A549 (cell line): ENCODE measurements around the gene UBXN2A. TPM values are rescaled to one million over a fixed set of nuclear protein-coding genes. Genes with fewer than 3 reads are reported as not detected.

Experiments used
- GATA3 ChIP-seq: IDR thresholded peaks from 2 replicates; pipeline ENCODE4 v1.6.1; 2012; ENCODE audit warnings: borderline replicate concordance
- KDM5A ChIP-seq: fragments of 200-600 bp; sonication (generic); IDR thresholded peaks from 2 replicates; pipeline ENCODE4 v1.6.1; 2016; ENCODE audit warnings: antibody characterized with exemption, mild to moderate bottlenecking
- PBX3 ChIP-seq: IDR thresholded peaks from 2 replicates; pipeline ENCODE4 v1.6.1; 2012
- polyA plus RNA-seq, 4 experiments: library from polyadenylated mRNA; depleted of rRNA in 3 of 4; stranded (reverse); fragments of >200 nt; fragmentation: RNase III in 1 of 4; extraction: RNeasy Plus Mini Kit Qiagen cat#74134 plus additional on column Dnase treatment in 1 of 4; gene quantifications; 2 replicates in 3 of 4; 3 replicates in 1 of 4; pipeline ENCODE4 v1.2.3, GENCODE V29; 2011 to 2017
- small RNA-seq, 6 experiments: library from RNA; depleted of rRNA; stranded (forward); fragments of <200 nt; gene quantifications; one replicate each; pipeline ENCODE3, GENCODE V24; 2012

The UBXN2A gene
- polyA plus RNA-seq, 2 of the 4 experiments (the other 2 are of a cell fraction), result 13.7 to 25.4 TPM

DNA sequence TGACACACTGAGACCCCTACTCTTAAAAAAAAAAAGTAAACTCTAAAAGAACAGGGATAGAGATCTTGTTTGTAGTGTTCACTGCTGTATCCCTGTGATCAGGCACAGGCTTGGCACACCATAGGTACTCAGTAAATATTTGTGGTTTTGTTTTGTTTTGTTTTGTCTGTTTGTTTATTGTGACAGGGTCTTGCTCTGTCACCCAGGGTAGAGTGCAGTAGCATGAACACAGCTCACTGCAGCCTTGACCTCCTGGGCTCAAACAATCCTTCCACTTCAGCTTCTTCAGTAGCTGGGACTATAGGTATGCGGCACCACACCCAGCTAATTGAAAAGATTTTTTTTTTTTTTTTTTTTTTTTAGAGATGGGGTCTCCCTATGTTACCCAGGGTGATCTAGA lies 112.7 kb downstream of the UBXN2A start (continued):
- TF ChIP-seq PBX3 (no peak), GATA3 (no peak), KDM5A (no peak)

Small RNA genes within 50 kb of the gene (small RNA-seq; reads per million reads assigned to genes)
- gene RN7SL610P (0 reads per million in 6 experiments), gene RNU6-370P (0 reads per million in 6 experiments)

Other genes with a start within 250 kb of the UBXN2A start
- 8.7 and 13.1 TPM in 2 replicates for gene ATAD2B, start 13.3 kb upstream of the UBXN2A start, polyA plus RNA-seq (2011; rRNA removed)
- 5.4 TPM in 3 replicates for gene ATAD2B, start 13.3 kb upstream of the UBXN2A start, polyA plus RNA-seq (2017; fragmentation: RNase III; extraction: RNeasy Plus Mini Kit Qiagen cat#74134 plus additional on column Dnase treatment)
- gene MFSD2B, start 69.6 kb downstream of the UBXN2A start, polyA plus RNA-seq (2011; rRNA removed), result 0.09 and 0.15 TPM in 2 replicates
- 0.17 to 0.36 TPM (median 0.25 TPM) in 3 replicates for gene MFSD2B, start 69.6 kb downstream of the UBXN2A start, polyA plus RNA-seq (2017; fragmentation: RNase III; extraction: RNeasy Plus Mini Kit Qiagen cat#74134 plus additional on column Dnase treatment)
- 20.8 and 30.1 TPM in 2 replicates for gene WDCP, start 106.9 kb downstream of the UBXN2A start, polyA plus RNA-seq (2011; rRNA removed)
- 12.1 to 12.9 TPM (median 12.7 TPM) in 3 replicates for gene WDCP, start 106.9 kb downstream of the UBXN2A start, polyA plus RNA-seq (2017; fragmentation: RNase III; extraction: RNeasy Plus Mini Kit Qiagen cat#74134 plus additional on column Dnase treatment)
- 16.1 and 23.4 TPM in 2 replicates for gene FKBP1B, start 109.3 kb downstream of the UBXN2A start, polyA plus RNA-seq (2011; rRNA removed)
- gene FKBP1B, start 109.3 kb downstream of the UBXN2A start, polyA plus RNA-seq (2017; fragmentation: RNase III; extraction: RNeasy Plus Mini Kit Qiagen cat#74134 plus additional on column Dnase treatment), result 8.5 to 9.1 TPM (median 8.9 TPM) in 3 replicates
- gene SF3B6, start 135.9 kb downstream of the UBXN2A start, polyA plus RNA-seq (2011; rRNA removed), result 296 and 315 TPM in 2 replicates
- gene SF3B6, start 135.9 kb downstream of the UBXN2A start, polyA plus RNA-seq (2017; fragmentation: RNase III; extraction: RNeasy Plus Mini Kit Qiagen cat#74134 plus additional on column Dnase treatment), result 244 to 276 TPM (median 260 TPM) in 3 replicates
- gene TP53I3, start 144.4 kb downstream of the UBXN2A start, polyA plus RNA-seq (2011; rRNA removed), result 93.7 and 99.1 TPM in 2 replicates
- gene TP53I3, start 144.4 kb downstream of the UBXN2A start, polyA plus RNA-seq (2017; fragmentation: RNase III; extraction: RNeasy Plus Mini Kit Qiagen cat#74134 plus additional on column Dnase treatment), result 173 to 183 TPM (median 173 TPM) in 3 replicates
- gene PFN4, start 182.9 kb downstream of the UBXN2A start, polyA plus RNA-seq (2011; rRNA removed), result 2.0 and 2.3 TPM in 2 replicates
- gene PFN4, start 182.9 kb downstream of the UBXN2A start, polyA plus RNA-seq (2017; fragmentation: RNase III; extraction: RNeasy Plus Mini Kit Qiagen cat#74134 plus additional on column Dnase treatment), result 1.2 to 1.6 TPM (median 1.6 TPM) in 3 replicates
- gene FAM228B, start 183.0 kb downstream of the UBXN2A start, polyA plus RNA-seq (2011; rRNA removed), result 7.6 and 8.2 TPM in 2 replicates
- gene FAM228B, start 183.0 kb downstream of the UBXN2A start, polyA plus RNA-seq (2017; fragmentation: RNase III; extraction: RNeasy Plus Mini Kit Qiagen cat#74134 plus additional on column Dnase treatment), result 3.0 to 4.9 TPM (median 3.8 TPM) in 3 replicates
- gene FAM228A, start 234.6 kb downstream of the UBXN2A start, polyA plus RNA-seq (2011; rRNA removed), result 0.13 TPM in 1 of 2 replicates, not detected in the other
- gene FAM228A, start 234.6 kb downstream of the UBXN2A start, polyA plus RNA-seq (2017; fragmentation: RNase III; extraction: RNeasy Plus Mini Kit Qiagen cat#74134 plus additional on column Dnase treatment), result not detected in 3 replicates